Suppressor macrophage (primary cell): Measurements from ENCODE around the gene C2.
"Not testable (repeated sequence)": the region's sequence is repeated elsewhere in the genome, so short reads cannot be mapped to it uniquely, and the experiment has no call there.

ENCODE experiments used
- DNase-seq, 4 experiments: peaks; one replicate each; pipeline ENCODE4 v3.0.0-alpha.2; 2020 to 2022

The C2 gene

GRCh38 chr6:31958741-31959739, 31.5 kb downstream of the C2 start, which contains the start of the genes NELFE and SKIC2:
TSS of gene NELFE (minus strand) at chr6:31958971. CDS start at chr6:31958446, 525 bp downstream.
TSS of gene SKIC2 (plus strand) at chr6:31959175. CDS start at chr6:31959193, 18 bp downstream.
- DNase-seq: peak; percentile 99 to 100 (median 99)

- no peak for DNase-seq
Observed at GRCh38 chr6:31961616-31962015, 34.1 kb downstream of the C2 start.

GRCh38 chr6:31963921-31964320, 36.4 kb downstream of the C2 start:
- no peak for DNase-seq

GRCh38 chr6:31965700-31966099, 38.2 kb downstream of the C2 start:
- no peak for DNase-seq

- no peak for DNase-seq
Observed at GRCh38 chr6:31966506-31966905, 39.0 kb downstream of the C2 start.

GRCh38 chr6:31966997-31967925, 39.7 kb downstream of the C2 start:
- no peak for DNase-seq

GRCh38 chr6:31967926-31968320, 40.4 kb downstream of the C2 start:
- DNase-seq: no peak

GRCh38 chr6:31968326-31968725, 40.8 kb downstream of the C2 start:
- no peak for DNase-seq

GRCh38 chr6:31968791-31969711, 41.5 kb downstream of the C2 start:
- DNase-seq: no peak

- DNase-seq: no peak
Observed at GRCh38 chr6:31969712-31970603, 42.4 kb downstream of the C2 start.

- DNase-seq: no peak
Observed at GRCh38 chr6:31970604-31971271, 43.2 kb downstream of the C2 start.

GRCh38 chr6:31971279-31971992, 43.9 kb downstream of the C2 start:
- no peak for DNase-seq

GRCh38 chr6:31971993-31972708, 44.6 kb downstream of the C2 start, which contains the start of gene DXO:
TSS of gene DXO (minus strand) at chr6:31972138. CDS start at chr6:31971675, 463 bp downstream.
- DNase-seq: peak; percentile 96 to 99 (median 98)

GRCh38 chr6:31972709-31973350, 45.3 kb downstream of the C2 start:
- peak in 3 of 4 experiments; percentile 24 to 36 (median 35) for DNase-seq

GRCh38 chr6:31976065-31976464, 48.5 kb downstream of the C2 start:
- not testable (repeated sequence) for DNase-seq

- no peak for DNase-seq
Observed at GRCh38 chr6:31977816-31978431, 50.4 kb downstream of the C2 start.

GRCh38 chr6:31978831-31979230, 51.3 kb downstream of the C2 start:
- no peak for DNase-seq
